H9 (cell line): Measurements from ENCODE around the gene NKPD1. TPM values are rescaled to one million over a fixed set of nuclear protein-coding genes. Genes with fewer than 3 reads are reported as not detected.

Source experiments
- DNase-seq: peaks from one replicate; pipeline ENCODE4 v3.0.0-alpha.2; 2017
- H2AFZ ChIP-seq: one replicate; pipeline ENCODE4 v1.6.1; 2013; ENCODE audit warnings: mild to moderate bottlenecking, low read length, control low read depth, moderate library complexity
- H2AK5ac ChIP-seq: 2 replicates; pipeline ENCODE4 v1.6.1; 2013; ENCODE audit warnings: low read length, control low read depth, mixed read lengths; ENCODE audit not compliant: insufficient read length
- H2BK120ac ChIP-seq: one replicate; pipeline ENCODE4 v1.6.1; 2013; ENCODE audit warnings: low read depth, mild to moderate bottlenecking, low read length, control low read depth, inconsistent platforms; ENCODE audit not compliant: poor library complexity, severe bottlenecking
- H2BK12ac ChIP-seq: 2 replicates; pipeline ENCODE4 v1.6.1; 2013; ENCODE audit warnings: low read length, control low read depth, mixed read lengths, low read depth; ENCODE audit not compliant: insufficient read length
- H2BK15ac ChIP-seq: 2 replicates; pipeline ENCODE4 v1.6.1; 2013; ENCODE audit warnings: low read depth, low read length, control low read depth
- H2BK20ac ChIP-seq: one replicate; pipeline ENCODE4 v1.6.1; 2013; ENCODE audit warnings: low read depth, mild to moderate bottlenecking, low read length, control low read depth, inconsistent platforms; ENCODE audit not compliant: poor library complexity, severe bottlenecking
- H2BK5ac ChIP-seq: 2 replicates; pipeline ENCODE4 v1.6.1; 2013; ENCODE audit warnings: low read length, control low read depth, mixed read lengths; ENCODE audit not compliant: insufficient read length
- H3K14ac ChIP-seq: 2 replicates; pipeline ENCODE4 v1.6.1; 2013; ENCODE audit warnings: low read length, control low read depth; ENCODE audit not compliant: insufficient read depth
- H3K18ac ChIP-seq: 2 replicates; pipeline ENCODE4 v1.6.1; 2013; ENCODE audit warnings: low read depth, mild to moderate bottlenecking, mixed read lengths, low read length, control low read depth; ENCODE audit not compliant: insufficient read length
- H3K23ac ChIP-seq: 2 replicates; pipeline ENCODE4 v1.6.1; 2013; ENCODE audit warnings: low read length, control low read depth, mixed read lengths, low read depth; ENCODE audit not compliant: insufficient read length
- H3K23me2 ChIP-seq: 2 replicates; pipeline ENCODE4 v1.6.1; 2013; ENCODE audit warnings: low read depth, mild to moderate bottlenecking, mixed read lengths, low read length, control low read depth; ENCODE audit not compliant: insufficient read length, poor library complexity, severe bottlenecking
- H3K27ac ChIP-seq: 2 replicates; pipeline ENCODE4 v1.5.1; 2013; ENCODE audit warnings: low read length, control low read depth, mixed read lengths, low read depth; ENCODE audit not compliant: insufficient read length
- H3K27me3 ChIP-seq: 2 replicates; pipeline ENCODE4 v1.6.1; 2013; ENCODE audit warnings: low read length, control low read depth, inconsistent platforms; ENCODE audit not compliant: insufficient read depth
- H3K4ac ChIP-seq: 2 replicates; pipeline ENCODE4 v1.6.1; 2013; ENCODE audit warnings: low read depth, mild to moderate bottlenecking, control low read depth, inconsistent platforms, low read length, moderate library complexity
- H3K4me1 ChIP-seq: 2 replicates; pipeline ENCODE4 v1.6.1; 2013; ENCODE audit warnings: low read length, control low read depth, inconsistent platforms; ENCODE audit not compliant: insufficient read depth
- H3K4me2 ChIP-seq: 2 replicates; pipeline ENCODE4 v1.6.1; 2013; ENCODE audit warnings: low read length, control low read depth, mixed read lengths; ENCODE audit not compliant: insufficient read length, insufficient read depth
- H3K56ac ChIP-seq: 2 replicates; pipeline ENCODE4 v1.6.1; 2013; ENCODE audit warnings: low read depth, mild to moderate bottlenecking, mixed read lengths, low read length, control low read depth; ENCODE audit not compliant: insufficient read length
- H3K79me1 ChIP-seq: 2 replicates; pipeline ENCODE4 v1.6.1; 2013; ENCODE audit warnings: low read depth, mild to moderate bottlenecking, moderate library complexity, low read length, control low read depth, inconsistent platforms; ENCODE audit not compliant: insufficient read depth, poor library complexity, severe bottlenecking
- H3K79me2 ChIP-seq: 2 replicates; pipeline ENCODE4 v1.6.1; 2013; ENCODE audit warnings: low read length, control low read depth, inconsistent platforms; ENCODE audit not compliant: insufficient read depth
- H3K9ac ChIP-seq: 2 replicates; pipeline ENCODE4 v1.6.1; 2013; ENCODE audit warnings: low read length, control low read depth, mixed read lengths; ENCODE audit not compliant: insufficient read length; ENCODE audit errors: extremely low read depth
- H3K9me3 ChIP-seq: one replicate; pipeline ENCODE4 v1.6.1; 2013; ENCODE audit warnings: low read depth, low read length, inconsistent platforms; ENCODE audit not compliant: control insufficient read depth
- H3T11ph ChIP-seq: one replicate; pipeline ENCODE4 v1.6.1; 2013; ENCODE audit warnings: mild to moderate bottlenecking, low read length, control low read depth, inconsistent platforms
- H4K20me1 ChIP-seq: one replicate; pipeline ENCODE4 v1.6.1; 2013; ENCODE audit not compliant: control insufficient read depth, insufficient read length, insufficient read depth
- H4K5ac ChIP-seq: 2 replicates; pipeline ENCODE4 v1.6.1; 2013; ENCODE audit warnings: low read depth, mild to moderate bottlenecking, mixed read lengths, low read length, control low read depth; ENCODE audit not compliant: insufficient read length
- H4K8ac ChIP-seq: replicated peaks from 2 replicates; pipeline ENCODE4 v1.6.1; 2013; ENCODE audit warnings: low read length, control low read depth, mixed read lengths, low read depth; ENCODE audit not compliant: insufficient read length
- H4K91ac ChIP-seq: 2 replicates; pipeline ENCODE4 v1.6.1; 2013; ENCODE audit warnings: low read depth, mild to moderate bottlenecking, moderate library complexity, mixed read lengths, low read length, control low read depth; ENCODE audit not compliant: insufficient read length
- H3K27ac Mint-ChIP-seq, 3 experiments: 2 replicates in 2 of 3; 3 replicates in 1 of 3; pipeline ENCODE4 v1.8.0; 2020 to 2021; ENCODE audit warnings: mixed read lengths in 3 of 3, mild to moderate bottlenecking in 1 of 3, moderate library complexity in 1 of 3
- H3K27me3 Mint-ChIP-seq: 2 replicates; pipeline ENCODE4 v1.8.0; 2021; ENCODE audit warnings: low read depth, mild to moderate bottlenecking, moderate library complexity, mixed read lengths
- H3K36me3 Mint-ChIP-seq, 3 experiments: 2 replicates in 2 of 3; 3 replicates in 1 of 3; pipeline ENCODE4 v1.8.0; 2020 to 2021; ENCODE audit warnings: low read depth in 3 of 3, mixed read lengths in 3 of 3; ENCODE audit not compliant: insufficient read depth in 1 of 3
- H3K4me1 Mint-ChIP-seq, 2 experiments: 2 replicates each; pipeline ENCODE4 v1.8.0; 2020; ENCODE audit warnings: mixed read lengths in 2 of 2
- H3K4me3 Mint-ChIP-seq, 2 experiments: 2 replicates in 1 of 2; 3 replicates in 1 of 2; pipeline ENCODE4 v1.8.0; 2020 to 2021; ENCODE audit warnings: mild to moderate bottlenecking in 2 of 2, mixed read lengths in 2 of 2, moderate library complexity in 1 of 2
- H3K9me3 Mint-ChIP-seq, 2 experiments: 2 replicates in 1 of 2; 3 replicates in 1 of 2; pipeline ENCODE4 v1.8.0; 2020; ENCODE audit warnings: mild to moderate bottlenecking in 2 of 2, mixed read lengths in 2 of 2, moderate library complexity in 1 of 2
- WGBS: extraction: QIAGEN DNeasy Blood & Tissue Kit; methylation state at CpG from one replicate; pipeline ENCODE4 v1.1.7; 2013; ENCODE audit warnings: missing lambda C conversion rate, low lambda C conversion rate, mixed read lengths; ENCODE audit not compliant: insufficient read length; ENCODE audit errors: extremely low coverage; 5-methylcytosine and 5-hydroxymethylcytosine counted together
- total RNA-seq: library from RNA; stranded (reverse); gene quantifications from 2 replicates; pipeline ENCODE4 v1.2.1, GENCODE V29; 2021
- TF ChIP-seq, protein P1 (sequence below): fragments of 200-600 bp; sonication (generic); conservative IDR thresholded peaks from 3 replicates; pipeline ENCODE4 v1.8.0; 2021; ENCODE audit warnings: antibody characterized with exemption, mild to moderate bottlenecking

The NKPD1 gene
- total RNA-seq, 1 experiment from 2014 or later: 0.17 TPM

DNA sequence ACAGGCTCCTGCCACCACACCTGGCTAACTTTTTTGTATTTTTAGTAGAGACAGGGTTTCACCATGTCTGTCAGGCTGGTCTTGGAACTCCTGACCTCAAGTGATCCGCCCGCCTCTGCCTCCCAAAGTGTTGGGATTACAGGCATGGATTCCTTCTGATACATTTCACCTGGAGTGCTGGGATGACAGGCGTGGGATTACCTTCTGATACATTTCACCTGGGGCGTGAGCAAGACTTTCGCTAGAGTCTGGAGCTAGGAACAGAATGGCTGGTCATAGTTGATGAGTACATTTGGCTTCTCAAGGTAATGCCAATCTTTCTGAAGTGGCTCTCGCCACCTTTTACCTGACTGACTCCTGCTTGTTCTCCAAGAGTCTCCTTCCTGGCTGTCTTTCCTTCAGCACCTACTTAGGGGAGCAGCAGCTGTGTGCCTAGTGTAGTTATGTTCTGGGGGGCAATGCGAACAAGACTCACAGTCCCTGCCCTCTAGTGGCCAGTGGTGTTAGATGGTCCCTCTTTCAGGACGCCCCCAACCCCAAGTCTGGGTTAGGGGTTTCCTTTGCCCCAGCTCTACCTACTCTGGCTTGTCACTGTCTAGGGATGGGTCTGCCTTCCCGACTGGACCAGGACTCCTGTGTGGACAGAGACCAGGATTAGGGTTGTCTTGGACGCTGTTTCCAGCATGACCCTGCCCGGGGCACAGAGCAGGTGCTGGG, 48.5 kb downstream of the NKPD1 start:
- H3K9me3 ChIP-seq: no peaks in the 10 kb centered on the region
- H2BK5ac ChIP-seq: no peak overlapping the region
- H2BK20ac ChIP-seq: no peak overlapping the region
- H3K27ac Mint-ChIP-seq: no peak overlapping the region
- peaks cover 8 to 34% of the 10 kb centered on the region in 2 experiments for H3K4me1 Mint-ChIP-seq
- no peak overlapping the region for H4K5ac ChIP-seq
- no peak overlapping the region for H2AK5ac ChIP-seq
- no peak overlapping the region for H4K8ac ChIP-seq
- H3K27me3 ChIP-seq: no peaks in the 10 kb centered on the region
- H3K4me2 ChIP-seq: no peak overlapping the region
- no peak overlapping the region for H3K56ac ChIP-seq
- no peak overlapping the region for H2BK12ac ChIP-seq
- H3K23me2 ChIP-seq: no peaks in the 10 kb centered on the region
- H3K9me3 Mint-ChIP-seq: no peaks in the 10 kb centered on the region
- no peak overlapping the region for H3K23ac ChIP-seq
- H3K9ac ChIP-seq: no peak overlapping the region
- no peak overlapping the region for H2BK120ac ChIP-seq
- H3K79me1 ChIP-seq: no peaks in the 10 kb centered on the region
- H2BK15ac ChIP-seq: no peak overlapping the region
- TF ChIP-seq, protein P1, sequence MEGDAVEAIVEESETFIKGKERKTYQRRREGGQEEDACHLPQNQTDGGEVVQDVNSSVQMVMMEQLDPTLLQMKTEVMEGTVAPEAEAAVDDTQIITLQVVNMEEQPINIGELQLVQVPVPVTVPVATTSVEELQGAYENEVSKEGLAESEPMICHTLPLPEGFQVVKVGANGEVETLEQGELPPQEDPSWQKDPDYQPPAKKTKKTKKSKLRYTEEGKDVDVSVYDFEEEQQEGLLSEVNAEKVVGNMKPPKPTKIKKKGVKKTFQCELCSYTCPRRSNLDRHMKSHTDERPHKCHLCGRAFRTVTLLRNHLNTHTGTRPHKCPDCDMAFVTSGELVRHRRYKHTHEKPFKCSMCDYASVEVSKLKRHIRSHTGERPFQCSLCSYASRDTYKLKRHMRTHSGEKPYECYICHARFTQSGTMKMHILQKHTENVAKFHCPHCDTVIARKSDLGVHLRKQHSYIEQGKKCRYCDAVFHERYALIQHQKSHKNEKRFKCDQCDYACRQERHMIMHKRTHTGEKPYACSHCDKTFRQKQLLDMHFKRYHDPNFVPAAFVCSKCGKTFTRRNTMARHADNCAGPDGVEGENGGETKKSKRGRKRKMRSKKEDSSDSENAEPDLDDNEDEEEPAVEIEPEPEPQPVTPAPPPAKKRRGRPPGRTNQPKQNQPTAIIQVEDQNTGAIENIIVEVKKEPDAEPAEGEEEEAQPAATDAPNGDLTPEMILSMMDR: peak; percentile 43
- no peak overlapping the region for H2AFZ ChIP-seq
- H3K79me2 ChIP-seq: peaks cover 15% of the 10 kb centered on the region; the same call in 1 of the 2 replicates
- no peaks in the 10 kb centered on the region for H3K27me3 Mint-ChIP-seq
- H3K4me1 ChIP-seq: no peaks in the 10 kb centered on the region; the same call in 1 of the 2 replicates
- H3K4ac ChIP-seq: no peak overlapping the region
- H3T11ph ChIP-seq: no peak overlapping the region
- H3K18ac ChIP-seq: no peak overlapping the region
- WGBS: no CpG with 5 or more reads among the region's 11 CpGs
- H3K27ac ChIP-seq: no peak overlapping the region
- DNase-seq: no peak
- H4K91ac ChIP-seq: no peak overlapping the region
- H3K36me3 Mint-ChIP-seq: peaks cover 0 to 4% (median 0%) of the 10 kb centered on the region in 3 experiments; a peak in 2 of 7 replicates
- H3K4me3 Mint-ChIP-seq: no peak overlapping the region
- peaks cover 6% of the 10 kb centered on the region for H4K20me1 ChIP-seq
- no peak overlapping the region for H3K14ac ChIP-seq

Other genes starting within 250 kb of the NKPD1 start
- gene APOC1, start 246.4 kb downstream of the NKPD1 start, total RNA-seq: 77.0 and 78.1 TPM in 2 replicates
- not detected in 2 replicates for gene APOC4, start 218.7 kb downstream of the NKPD1 start, total RNA-seq
- gene APOC2, start 214.9 kb downstream of the NKPD1 start, total RNA-seq: not detected in 2 replicates
- gene CLPTM1, start 205.6 kb downstream of the NKPD1 start, total RNA-seq: 82.0 and 83.9 TPM in 2 replicates
- 13.7 and 14.3 TPM in 2 replicates for gene RELB, start 159.5 kb downstream of the NKPD1 start, total RNA-seq
- 87.0 and 87.1 TPM in 2 replicates for gene CLASRP, start 121.9 kb downstream of the NKPD1 start, total RNA-seq
- gene ZNF296, start 84.5 kb downstream of the NKPD1 start, total RNA-seq: 14.3 and 14.8 TPM in 2 replicates
- gene GEMIN7, start 81.7 kb downstream of the NKPD1 start, total RNA-seq: 46.0 and 47.2 TPM in 2 replicates
- gene PPP1R37, start 67.8 kb downstream of the NKPD1 start, total RNA-seq: 29.9 and 33.6 TPM in 2 replicates
- 57.8 and 59.9 TPM in 2 replicates for gene TRAPPC6A, start 17.3 kb upstream of the NKPD1 start, total RNA-seq
- gene BLOC1S3, start 17.8 kb upstream of the NKPD1 start, total RNA-seq: 9.2 and 12.2 TPM in 2 replicates
- 0.61 TPM in 2 replicates for gene EXOC3L2, start 84.4 kb upstream of the NKPD1 start, total RNA-seq
- gene MARK4, start 90.3 kb upstream of the NKPD1 start, total RNA-seq: 44.7 and 46.8 TPM in 2 replicates
- 0.13 TPM in 1 of 2 replicates, not detected in the other for gene CKM, start 161.9 kb upstream of the NKPD1 start, total RNA-seq
- gene KLC3, start 179.8 kb upstream of the NKPD1 start, total RNA-seq: 3.8 and 4.8 TPM in 2 replicates
- gene ERCC2, start 209.6 kb upstream of the NKPD1 start, total RNA-seq: 94.4 and 98.7 TPM in 2 replicates
- gene PPP1R13L, start 244.1 kb upstream of the NKPD1 start, total RNA-seq: 40.4 and 42.6 TPM in 2 replicates
- gene POLR1G, start 245.7 kb upstream of the NKPD1 start, total RNA-seq: 43.4 and 48.7 TPM in 2 replicates